AG04450 (cell line): Measurements from ENCODE around the gene OR2F1. TPM values are rescaled to one million over a fixed set of nuclear protein-coding genes. Genes with fewer than 3 reads are reported as not detected.

Experiments
- CTCF ChIA-PET: fragments of 300-600, 350-600 bp; formaldehyde crosslinking; extraction: SDS; loops from one replicate; lab custom pipeline; 2022; ENCODE audit warnings: antibody characterized with exemption, inconsistent platforms; lab: Charles Lee
- POLR2A ChIA-PET: fragments of 350-600 bp; formaldehyde crosslinking; extraction: SDS; loops from one replicate; lab custom pipeline; 2021; ENCODE audit warnings: antibody characterized with exemption, inconsistent platforms; lab: Yijun Ruan, JAX
- DNase-seq: peaks from one replicate; pipeline ENCODE4 v3.0.0-alpha.2; 2011; ENCODE audit warnings: low read depth, low spot score
- H3K27ac ChIP-seq: one replicate; pipeline ENCODE4 v1.5.1; 2012; ENCODE audit warnings: low read depth, low read length, control low read depth
- H3K27me3 ChIP-seq: one replicate; pipeline ENCODE4 v1.6.0; 2012; ENCODE audit warnings: low read length; ENCODE audit not compliant: control insufficient read depth, insufficient read depth
- H3K4me3 ChIP-seq: 2 replicates; pipeline ENCODE4 v1.5.1; 2011; ENCODE audit warnings: mild to moderate bottlenecking, low read depth, low read length, control low read depth
- H3K9me3 ChIP-seq: 2 replicates; pipeline ENCODE4 v1.5.1; 2012; ENCODE audit warnings: low read length; ENCODE audit not compliant: control insufficient read depth, insufficient read depth
- polyA plus RNA-seq: library from polyadenylated mRNA; depleted of rRNA; stranded (reverse); fragments of >200 nt; gene quantifications from 2 replicates; pipeline ENCODE4 v1.2.3, GENCODE V29; 2011
- TF ChIP-seq, protein P1 (sequence below): IDR thresholded peaks from 2 replicates; pipeline ENCODE4 v1.5.1; 2011; ENCODE audit warnings: low read depth, low read length, control low read depth, inconsistent platforms

Gene OR2F1
- polyA plus RNA-seq, 1 experiment, result not detected

DNA sequence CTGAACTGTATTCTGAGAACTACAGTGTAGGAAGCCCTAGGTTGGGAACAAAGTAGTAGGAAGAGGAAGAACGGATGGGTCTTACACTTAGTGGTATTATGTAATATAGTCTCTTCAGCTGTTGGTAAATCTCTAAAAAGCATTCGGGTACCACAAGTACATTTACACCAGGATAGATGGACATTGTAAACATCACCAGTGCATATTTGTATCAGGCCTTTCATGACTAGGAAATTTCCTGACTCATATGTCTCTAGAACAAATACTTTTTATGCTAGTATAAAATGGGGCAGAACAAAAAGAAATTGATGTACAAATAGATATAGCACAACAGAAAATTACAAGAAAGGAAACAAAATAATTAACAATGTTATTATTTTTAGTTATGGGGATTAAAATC lies 23.9 kb downstream of the OR2F1 start:
- TF ChIP-seq, protein P1, sequence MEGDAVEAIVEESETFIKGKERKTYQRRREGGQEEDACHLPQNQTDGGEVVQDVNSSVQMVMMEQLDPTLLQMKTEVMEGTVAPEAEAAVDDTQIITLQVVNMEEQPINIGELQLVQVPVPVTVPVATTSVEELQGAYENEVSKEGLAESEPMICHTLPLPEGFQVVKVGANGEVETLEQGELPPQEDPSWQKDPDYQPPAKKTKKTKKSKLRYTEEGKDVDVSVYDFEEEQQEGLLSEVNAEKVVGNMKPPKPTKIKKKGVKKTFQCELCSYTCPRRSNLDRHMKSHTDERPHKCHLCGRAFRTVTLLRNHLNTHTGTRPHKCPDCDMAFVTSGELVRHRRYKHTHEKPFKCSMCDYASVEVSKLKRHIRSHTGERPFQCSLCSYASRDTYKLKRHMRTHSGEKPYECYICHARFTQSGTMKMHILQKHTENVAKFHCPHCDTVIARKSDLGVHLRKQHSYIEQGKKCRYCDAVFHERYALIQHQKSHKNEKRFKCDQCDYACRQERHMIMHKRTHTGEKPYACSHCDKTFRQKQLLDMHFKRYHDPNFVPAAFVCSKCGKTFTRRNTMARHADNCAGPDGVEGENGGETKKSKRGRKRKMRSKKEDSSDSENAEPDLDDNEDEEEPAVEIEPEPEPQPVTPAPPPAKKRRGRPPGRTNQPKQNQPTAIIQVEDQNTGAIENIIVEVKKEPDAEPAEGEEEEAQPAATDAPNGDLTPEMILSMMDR, result no peak
- CTCF ChIA-PET, result no interaction called here
- Histone ChIP-seq H3K9me3 (peaks cover 3% of the 10 kb centered on the region; the same call in 1 of the 2 replicates), H3K4me3 (no peak overlapping the region), H3K27me3 (no peaks in the 10 kb centered on the region), H3K27ac (no peak overlapping the region)
- DNase-seq, result no peak
- POLR2A ChIA-PET, result no interaction called here

DNA sequence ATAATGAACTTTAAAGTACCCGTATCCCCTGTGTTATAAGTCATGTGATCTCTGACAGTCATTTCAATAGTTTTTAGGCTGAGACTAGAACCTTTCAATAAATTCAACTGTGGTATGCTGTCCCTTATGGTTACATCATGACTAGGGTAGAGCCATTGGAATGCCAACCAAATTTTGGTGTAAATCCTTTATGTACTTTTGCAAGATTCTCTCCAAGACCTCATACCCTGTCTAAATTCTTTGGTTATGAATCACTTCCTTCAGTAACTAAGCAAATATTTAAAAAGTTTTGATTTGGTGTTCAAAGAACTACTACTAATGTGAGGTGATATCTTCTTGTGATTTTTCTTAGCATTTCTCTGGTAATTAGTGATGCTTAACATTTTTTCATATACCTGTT lies 24.7 kb downstream of the OR2F1 start:
- TF ChIP-seq, protein P1, result no peak
- H3K27me3 ChIP-seq, result no peaks in the 10 kb centered on the region
- H3K27ac ChIP-seq, result no peak overlapping the region
- H3K9me3 ChIP-seq, result peaks cover 3% of the 10 kb centered on the region; the same call in 1 of the 2 replicates
- no peak for DNase-seq
- H3K4me3 ChIP-seq, result no peak overlapping the region
- ChIA-PET POLR2A (no interaction called here), CTCF (interaction anchor here (0.6 kb wide), 2 partner anchors 41 to 78 kb away, joined by 3 to 4 read pairs; partner anchors contain the start of gene TCAF1)

DNA sequence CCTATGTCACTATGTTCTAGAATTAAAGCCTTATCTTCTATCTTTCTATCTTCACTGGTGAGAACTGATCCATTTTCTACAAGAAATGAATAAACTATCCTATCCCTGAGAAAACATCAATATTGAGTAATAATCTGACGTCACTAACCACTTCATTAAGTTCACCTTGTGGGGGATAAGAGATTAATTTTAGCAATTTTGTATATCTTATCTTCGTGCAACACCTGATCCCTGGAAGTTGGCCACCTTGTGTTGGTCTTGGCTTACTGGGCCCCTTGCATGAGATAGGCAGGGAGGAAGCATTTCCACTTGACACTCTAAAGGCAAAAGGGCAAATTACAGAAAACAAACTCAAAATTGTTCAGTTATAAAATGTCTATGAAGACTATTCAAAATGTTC lies 25.4 kb downstream of the OR2F1 start:
- TF ChIP-seq, protein P1, result no peak
- ChIA-PET CTCF (interaction anchor here (0.6 kb wide), 2 partner anchors 40 to 78 kb away, joined by 3 to 4 read pairs; partner anchors contain the start of gene TCAF1), POLR2A (no interaction called here)
- no peak for DNase-seq
- H3K9me3 ChIP-seq, result peaks cover 3% of the 10 kb centered on the region; the same call in 1 of the 2 replicates
- no peaks in the 10 kb centered on the region for H3K27me3 ChIP-seq
- H3K4me3 ChIP-seq, result no peak overlapping the region
- H3K27ac ChIP-seq, result no peak overlapping the region

DNA sequence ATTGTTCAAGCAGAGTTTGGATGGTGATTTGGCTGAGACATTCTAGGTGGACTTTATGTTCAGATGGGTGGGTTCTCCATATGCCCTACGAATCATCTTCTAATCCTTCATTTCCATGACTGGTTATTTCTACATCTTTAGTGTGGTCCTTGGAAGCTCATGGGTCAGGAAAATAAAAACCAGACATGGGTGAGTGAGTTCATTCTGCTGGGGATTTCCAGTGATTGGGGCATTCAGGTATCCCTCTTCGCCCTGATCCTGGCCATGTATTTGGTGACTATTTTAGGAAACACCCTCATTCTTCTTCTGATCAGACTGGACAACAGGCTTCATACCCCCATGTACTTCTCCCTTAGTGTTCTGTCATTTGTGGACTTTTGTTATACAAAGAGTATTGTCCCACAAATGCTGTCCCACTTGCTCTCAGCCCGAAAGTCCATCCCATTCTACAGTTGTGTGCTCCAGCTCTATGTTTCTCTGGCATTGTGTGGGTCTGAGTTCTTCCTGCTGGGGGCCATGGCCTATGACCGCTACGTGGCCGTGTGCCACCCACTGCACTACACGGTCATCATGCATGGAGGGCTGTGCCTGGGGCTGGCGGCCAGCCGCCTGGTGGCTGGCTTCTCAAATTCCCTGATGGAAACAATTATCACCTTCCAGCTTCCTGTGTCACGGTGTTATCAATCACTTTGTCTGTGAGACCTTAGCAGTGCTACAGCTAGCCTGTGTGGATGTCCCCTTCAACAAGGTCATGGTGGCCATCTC lies 26.3 kb downstream of the OR2F1 start:
- Histone ChIP-seq H3K9me3 (peaks cover 3% of the 10 kb centered on the region; the same call in 1 of the 2 replicates), H3K27me3 (no peaks in the 10 kb centered on the region), H3K27ac (no peak overlapping the region), H3K4me3 (no peak overlapping the region)
- TF ChIP-seq, protein P1, result no peak
- CTCF ChIA-PET, result no interaction called here
- POLR2A ChIA-PET, result no interaction called here
- no peak for DNase-seq

DNA sequence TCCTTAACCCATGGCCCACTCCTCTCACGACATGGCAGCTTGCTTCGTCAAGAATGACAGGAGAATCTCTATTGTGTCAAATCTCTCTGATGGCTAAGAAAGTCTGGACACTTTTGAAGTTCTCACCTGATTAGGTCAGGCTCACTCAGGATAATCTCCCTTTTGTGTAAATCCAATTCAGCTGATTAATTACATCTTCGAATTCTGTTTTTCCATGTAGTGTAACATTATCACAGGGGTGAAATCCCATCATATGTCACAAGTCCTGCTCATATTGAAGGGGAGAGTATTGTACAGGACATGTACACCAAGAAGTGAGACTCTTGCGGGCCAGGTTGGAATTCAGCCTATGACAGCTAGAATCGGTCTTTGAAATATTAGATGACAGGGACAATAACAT lies 29.3 kb downstream of the OR2F1 start:
- Histone ChIP-seq H3K9me3 (peaks cover 3% of the 10 kb centered on the region; the same call in 1 of the 2 replicates), H3K27me3 (no peaks in the 10 kb centered on the region), H3K4me3 (no peak overlapping the region), H3K27ac (no peak overlapping the region)
- DNase-seq, result no peak
- ChIA-PET CTCF (no interaction called here), POLR2A (no interaction called here)
- TF ChIP-seq, protein P1, result no peak
